Peyer's patch (tissue), 4 donors: Measurements from ENCODE around the gene HAPLN2. TPM values are rescaled to one million over a fixed set of nuclear protein-coding genes. Genes with fewer than 3 reads are reported as not detected.

Source experiments
- DNase-seq, 3 donors: peaks; one replicate each; pipeline ENCODE4 v3.0.0-alpha.2; 2017 to 2019
- H3K27ac ChIP-seq, 4 donors: fragments of 200-600 bp; sonication (generic); one replicate each; pipeline ENCODE4 v1.5.1; 2016 to 2019
- H3K27me3 ChIP-seq, 2 donors: fragments of 200-600 bp; sonication (generic); one replicate each; pipeline ENCODE4 v1.5.1; 2019
- H3K36me3 ChIP-seq, 3 donors: fragments of 200-600 bp; sonication (generic); one replicate each; pipeline ENCODE4 v1.5.1; 2016 to 2019
- H3K4me1 ChIP-seq, 4 donors: fragments of 200-600 bp; sonication (generic); one replicate each; pipeline ENCODE4 v1.5.1; 2016 to 2019
- H3K4me3 ChIP-seq, 4 donors: fragments of 200-600 bp; sonication (generic); 1 replicate in 3 of 4; 2 replicates in 1 of 4; pipeline ENCODE4 v1.5.1; 2016 to 2019; ENCODE audit warnings: mild to moderate bottlenecking in 1 of 4
- H3K9me3 ChIP-seq, 4 donors: fragments of 200-600 bp; sonication (generic); one replicate each; pipeline ENCODE4 v1.5.1; 2016 to 2019; ENCODE audit warnings: mild to moderate bottlenecking in 1 of 4
- CTCF ChIP-seq, 6 experiments: fragments of 450-650 bp in 4 of 6; fragments of 200-600 bp in 2 of 6; sonication (generic) in 1 of 6; IDR thresholded peaks; one replicate each; pipeline ENCODE4 v1.5.1; 2017 to 2019; ENCODE audit warnings: antibody characterized with exemption in 6 of 6, mild to moderate bottlenecking in 3 of 6, moderate library complexity in 1 of 6
- POLR2A ChIP-seq, 2 donors: fragments of 450-650 bp; IDR thresholded peaks; one replicate each; pipeline ENCODE4 v1.5.1; 2017; ENCODE audit warnings: antibody characterized with exemption in 2 of 2, mild to moderate bottlenecking in 2 of 2, moderate library complexity in 2 of 2
- total RNA-seq, 4 donors: library from RNA; depleted of rRNA; stranded (reverse); fragments of >200 nt; gene quantifications; one replicate each; pipeline ENCODE4 v1.1.0, GENCODE V29; 2016

The HAPLN2 gene
- total RNA-seq, 4 donors from 2014 or later, result 1.9 to 2.2 (median 2.1) TPM; not detected in 1

- TF ChIP-seq CTCF (IDR thresholded peaks at IDR 0.05) (peak; percentile 87 to 96 (median 92)), POLR2A (IDR thresholded peaks at IDR 0.05) (no peak)
- no peaks in the 10 kb centered on the region for H3K27me3 ChIP-seq
- no peaks in the 10 kb centered on the region for H3K9me3 ChIP-seq
- H3K4me3 ChIP-seq, result peak overlapping the region; percentile 0 to 39 (median 32)
- peaks cover 13 to 54% (median 23%) of the 10 kb centered on the region in 4 donors for H3K4me1 ChIP-seq
- H3K27ac ChIP-seq, result peak overlapping the region in 1 of 4 donors; percentile 1
- DNase-seq, result peak; percentile 63 to 89 (median 86)
- H3K36me3 ChIP-seq, result no peaks in the 10 kb centered on the region
These were observed 37.9 kb downstream of the HAPLN2 start for GRCh38 chr1:156656806-156657740.

GRCh38 chr1:156657741-156658319 is 38.6 kb downstream of the HAPLN2 start:
- H3K4me1 ChIP-seq, result peaks cover 14 to 62% (median 26%) of the 10 kb centered on the region in 4 donors
- no peaks in the 10 kb centered on the region for H3K9me3 ChIP-seq
- no peak for DNase-seq
- no peak for TF ChIP-seq POLR2A (IDR thresholded peaks at IDR 0.05)
- no peak for TF ChIP-seq CTCF (IDR thresholded peaks at IDR 0.05)
- no peak overlapping the region for H3K27ac ChIP-seq
- no peaks in the 10 kb centered on the region for H3K27me3 ChIP-seq
- no peaks in the 10 kb centered on the region for H3K36me3 ChIP-seq
- peak overlapping the region in 2 of 4 donors; percentile 26 to 37 for H3K4me3 ChIP-seq

- H3K4me1 ChIP-seq, result peaks cover 18 to 69% (median 26%) of the 10 kb centered on the region in 4 donors
- no peak overlapping the region for H3K4me3 ChIP-seq
- DNase-seq, result no peak
- TF ChIP-seq POLR2A (IDR thresholded peaks at IDR 0.05) (no peak), CTCF (IDR thresholded peaks at IDR 0.05) (no peak)
- H3K27me3 ChIP-seq, result no peaks in the 10 kb centered on the region
- no peaks in the 10 kb centered on the region for H3K36me3 ChIP-seq
- H3K9me3 ChIP-seq, result no peaks in the 10 kb centered on the region
- no peak overlapping the region for H3K27ac ChIP-seq
These were observed 39.3 kb downstream of the HAPLN2 start for GRCh38 chr1:156658496-156658895.

- no peak overlapping the region for H3K4me3 ChIP-seq
- H3K27me3 ChIP-seq, result no peaks in the 10 kb centered on the region
- H3K9me3 ChIP-seq, result no peaks in the 10 kb centered on the region
- TF ChIP-seq CTCF (IDR thresholded peaks at IDR 0.05), result no peak
- TF ChIP-seq POLR2A (IDR thresholded peaks at IDR 0.05), result no peak
- H3K27ac ChIP-seq, result peak overlapping the region in 2 of 4 donors; percentile 85 to 92
- DNase-seq, result no peak
- H3K4me1 ChIP-seq, result peaks cover 18 to 73% (median 26%) of the 10 kb centered on the region in 4 donors
- no peaks in the 10 kb centered on the region for H3K36me3 ChIP-seq
These were observed 39.8 kb downstream of the HAPLN2 start for GRCh38 chr1:156658945-156659574.

- Histone ChIP-seq H3K4me1 (peaks cover 22 to 79% (median 31%) of the 10 kb centered on the region in 4 donors), H3K36me3 (no peaks in the 10 kb centered on the region), H3K27me3 (no peaks in the 10 kb centered on the region), H3K27ac (peak overlapping the region; percentile 67 to 92 (median 82)), H3K9me3 (no peaks in the 10 kb centered on the region), H3K4me3 (peak overlapping the region in 3 of 4 donors; percentile 9 to 58 (median 54))
- no peak for DNase-seq
- TF ChIP-seq CTCF (IDR thresholded peaks at IDR 0.05) (no peak), POLR2A (IDR thresholded peaks at IDR 0.05) (no peak)
These were observed 40.4 kb downstream of the HAPLN2 start for GRCh38 chr1:156659661-156659987.
